ENCODE measurements around the gene PHOSPHO2. TPM values are rescaled to one million over a fixed set of nuclear protein-coding genes. Genes with fewer than 3 reads are reported as not detected.

PHOSPHO2 gene
- total RNA-seq, 1 donor from 2014 or later = 13.1 TPM

DNA sequence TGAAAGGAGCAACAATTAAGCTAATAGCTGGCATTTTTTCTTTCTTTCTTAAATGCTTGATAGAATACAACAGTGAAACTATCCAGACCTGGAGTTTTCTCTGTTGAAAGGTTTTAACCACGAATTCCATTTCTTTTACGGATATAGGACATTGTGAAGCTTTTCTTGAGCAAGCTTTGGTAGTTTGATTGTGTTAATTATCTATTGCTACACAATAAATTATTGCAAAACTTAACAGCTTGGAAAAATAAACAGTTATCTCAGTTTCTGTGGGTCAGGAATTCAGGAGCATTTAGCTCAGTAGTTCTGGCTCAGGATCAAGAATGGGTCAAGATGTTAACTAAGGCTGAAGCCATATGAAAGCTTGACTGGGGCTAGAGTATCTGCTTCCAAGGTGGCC lies 11.7 kb downstream of the PHOSPHO2 start:
- peaks cover 18% of the 10 kb centered on the region for H3K36me3 Mint-ChIP-seq
- H3K27ac Mint-ChIP-seq = no peak overlapping the region
- TF ChIP-seq, protein P1, sequence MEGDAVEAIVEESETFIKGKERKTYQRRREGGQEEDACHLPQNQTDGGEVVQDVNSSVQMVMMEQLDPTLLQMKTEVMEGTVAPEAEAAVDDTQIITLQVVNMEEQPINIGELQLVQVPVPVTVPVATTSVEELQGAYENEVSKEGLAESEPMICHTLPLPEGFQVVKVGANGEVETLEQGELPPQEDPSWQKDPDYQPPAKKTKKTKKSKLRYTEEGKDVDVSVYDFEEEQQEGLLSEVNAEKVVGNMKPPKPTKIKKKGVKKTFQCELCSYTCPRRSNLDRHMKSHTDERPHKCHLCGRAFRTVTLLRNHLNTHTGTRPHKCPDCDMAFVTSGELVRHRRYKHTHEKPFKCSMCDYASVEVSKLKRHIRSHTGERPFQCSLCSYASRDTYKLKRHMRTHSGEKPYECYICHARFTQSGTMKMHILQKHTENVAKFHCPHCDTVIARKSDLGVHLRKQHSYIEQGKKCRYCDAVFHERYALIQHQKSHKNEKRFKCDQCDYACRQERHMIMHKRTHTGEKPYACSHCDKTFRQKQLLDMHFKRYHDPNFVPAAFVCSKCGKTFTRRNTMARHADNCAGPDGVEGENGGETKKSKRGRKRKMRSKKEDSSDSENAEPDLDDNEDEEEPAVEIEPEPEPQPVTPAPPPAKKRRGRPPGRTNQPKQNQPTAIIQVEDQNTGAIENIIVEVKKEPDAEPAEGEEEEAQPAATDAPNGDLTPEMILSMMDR (IDR thresholded peaks at IDR 0.05; ENCODE audit: unreplicated experiment) = no peak
- DNase-seq (ENCODE audit: low spot score in 2 of 2, unreplicated experiment in 2 of 2) = no peak
- peaks cover 3% of the 10 kb centered on the region for H3K9me3 Mint-ChIP-seq
- H3K4me1 Mint-ChIP-seq = no peaks in the 10 kb centered on the region
- H3K27me3 Mint-ChIP-seq (ENCODE audit: low read depth) = no peaks in the 10 kb centered on the region
- H3K4me3 Mint-ChIP-seq = no peak overlapping the region

DNA sequence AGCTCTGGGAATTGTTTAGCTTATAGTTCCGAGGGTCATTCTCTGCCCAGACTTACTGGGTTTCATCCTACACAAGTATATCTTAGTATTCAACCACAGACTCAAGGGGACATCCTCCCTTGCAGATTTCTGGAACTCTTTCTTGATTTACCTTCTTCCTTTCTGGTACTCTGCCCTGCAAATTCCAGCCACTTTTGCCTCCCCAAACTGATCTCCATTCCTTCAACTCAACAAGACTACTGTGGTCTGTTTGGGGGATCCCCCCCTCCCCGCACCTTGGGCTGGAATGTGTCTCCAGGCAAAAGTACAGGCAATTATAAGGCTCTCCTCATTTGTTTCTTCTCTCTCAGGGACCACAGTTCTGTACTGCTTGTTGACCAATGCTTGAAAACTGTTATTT lies 13.4 kb downstream of the PHOSPHO2 start:
- no peaks in the 10 kb centered on the region for H3K4me1 Mint-ChIP-seq
- H3K9me3 Mint-ChIP-seq = peaks cover 11% of the 10 kb centered on the region
- no peaks in the 10 kb centered on the region for H3K27me3 Mint-ChIP-seq (ENCODE audit: low read depth)
- H3K27ac Mint-ChIP-seq = no peak overlapping the region
- no peak overlapping the region for H3K4me3 Mint-ChIP-seq
- TF ChIP-seq, protein P1 (IDR thresholded peaks at IDR 0.05; ENCODE audit: unreplicated experiment) = no peak
- DNase-seq (ENCODE audit: low spot score in 2 of 2, unreplicated experiment in 2 of 2) = no peak
- peaks cover 23% of the 10 kb centered on the region for H3K36me3 Mint-ChIP-seq

DNA sequence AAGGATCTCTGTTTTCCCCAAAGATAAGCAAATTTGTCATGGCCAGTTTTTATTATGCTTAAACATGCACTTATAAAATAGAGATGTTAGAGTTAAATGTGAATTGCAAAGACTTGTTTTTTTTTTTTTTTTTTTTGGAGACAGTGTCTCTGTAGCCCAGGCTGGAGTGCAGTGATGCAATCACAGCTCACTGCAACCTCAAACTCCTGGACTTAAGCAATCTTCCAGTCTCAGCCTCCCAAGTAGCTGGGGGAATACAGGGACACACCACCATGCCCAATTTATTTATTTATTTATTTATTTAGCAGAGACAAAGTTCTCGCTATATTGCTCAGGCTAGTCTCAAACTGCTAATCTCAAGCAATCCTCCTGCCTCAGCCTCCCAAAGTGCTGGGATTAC lies 15.1 kb downstream of the PHOSPHO2 start:
- no peak overlapping the region for H3K27ac Mint-ChIP-seq
- no peak for DNase-seq (ENCODE audit: low spot score in 2 of 2, unreplicated experiment in 2 of 2)

DNA sequence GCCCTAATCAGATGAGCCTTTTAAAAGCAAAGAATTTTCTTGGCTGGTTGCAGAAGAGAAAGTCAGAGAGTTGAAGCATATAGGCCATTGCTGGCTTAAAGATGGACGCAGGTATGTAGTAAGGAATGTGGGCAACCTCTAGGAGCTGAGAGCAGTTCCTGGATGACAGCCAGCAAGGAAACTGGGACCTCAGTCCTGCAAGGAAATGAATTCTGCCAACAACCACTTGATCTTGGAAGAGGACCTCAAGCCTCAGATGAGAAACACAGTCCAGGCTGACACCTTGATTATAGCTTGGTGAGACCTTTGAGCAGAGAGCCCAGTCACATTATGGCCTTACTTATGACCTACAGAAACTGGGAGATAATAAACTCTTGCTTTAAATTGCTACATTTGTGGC lies 15.7 kb downstream of the PHOSPHO2 start:
- Mint-ChIP-seq H3K27me3 (ENCODE audit: low read depth) (no peaks in the 10 kb centered on the region), H3K4me1 (peaks cover under 1% of the 10 kb centered on the region), H3K36me3 (peaks cover 17% of the 10 kb centered on the region), H3K4me3 (no peak overlapping the region), H3K27ac (no peak overlapping the region), H3K9me3 (peaks cover 10% of the 10 kb centered on the region)
- TF ChIP-seq, protein P1 (IDR thresholded peaks at IDR 0.05; ENCODE audit: unreplicated experiment) = no peak
- no peak for DNase-seq (ENCODE audit: low spot score in 2 of 2, unreplicated experiment in 2 of 2)

More for the DNA sequence above, 15.1 kb downstream of the PHOSPHO2 start:
- H3K4me3 Mint-ChIP-seq = no peak overlapping the region
- H3K4me1 Mint-ChIP-seq = no peaks in the 10 kb centered on the region
- TF ChIP-seq, protein P1 (IDR thresholded peaks at IDR 0.05; ENCODE audit: unreplicated experiment) = no peak
- H3K36me3 Mint-ChIP-seq = peaks cover 18% of the 10 kb centered on the region
- H3K9me3 Mint-ChIP-seq = peaks cover 11% of the 10 kb centered on the region
- no peaks in the 10 kb centered on the region for H3K27me3 Mint-ChIP-seq (ENCODE audit: low read depth)

DNA sequence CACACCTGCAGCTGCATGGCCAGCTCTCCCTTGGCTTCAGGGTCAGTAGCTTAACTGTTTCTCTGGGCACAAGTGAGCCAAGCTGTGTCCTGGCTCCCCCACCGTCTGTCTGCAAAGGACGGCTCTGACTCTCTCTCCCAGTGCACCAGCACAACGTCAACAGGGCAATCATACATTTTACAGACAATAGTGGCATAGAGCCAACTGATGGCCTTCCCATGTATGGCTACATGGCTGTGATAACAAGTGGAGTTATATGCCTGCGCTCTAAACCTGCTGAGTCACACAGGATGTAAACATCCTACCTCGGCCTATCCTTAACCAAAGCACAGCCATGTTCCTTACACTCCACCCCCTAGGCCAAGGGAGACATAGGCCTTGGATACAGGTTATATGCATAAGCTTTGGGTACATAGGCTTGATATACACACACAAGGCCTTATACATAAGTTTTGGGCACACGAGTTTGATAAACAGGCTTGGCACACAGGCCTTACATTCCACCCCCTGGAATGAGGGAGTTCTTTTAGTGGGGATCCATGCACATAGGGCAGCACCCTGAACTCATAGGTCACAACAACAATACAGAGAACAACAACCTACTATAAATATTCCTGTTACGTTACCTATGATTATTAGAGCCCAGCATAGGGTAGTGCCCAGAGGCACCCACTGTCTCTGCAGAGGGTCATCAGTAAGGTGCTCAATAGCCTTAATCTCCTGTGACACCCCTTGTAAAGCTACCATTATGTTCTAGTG lies 17.7 kb downstream of the PHOSPHO2 start:
- H3K27me3 Mint-ChIP-seq (ENCODE audit: low read depth) = no peaks in the 10 kb centered on the region
- H3K27ac Mint-ChIP-seq = no peak overlapping the region
- H3K4me3 Mint-ChIP-seq = no peak overlapping the region
- peaks cover 15% of the 10 kb centered on the region for H3K36me3 Mint-ChIP-seq
- peaks cover 8% of the 10 kb centered on the region for H3K9me3 Mint-ChIP-seq
- no peak for DNase-seq (ENCODE audit: low spot score in 2 of 2, unreplicated experiment in 2 of 2)
- TF ChIP-seq, protein P1 (IDR thresholded peaks at IDR 0.05; ENCODE audit: unreplicated experiment) = no peak
- H3K4me1 Mint-ChIP-seq = peaks cover 16% of the 10 kb centered on the region

All from mesothelial cell of epicardium (in vitro differentiated cells).